Gastrocnemius medialis (tissue), 4 donors: ENCODE results near the gene MYLK. TPM values are rescaled to one million over a fixed set of nuclear protein-coding genes. Genes with fewer than 3 reads are reported as not detected.

ENCODE experiments used
- ATAC-seq, 2 donors: fragments of 150-250 bp; one replicate each; pipeline ENCODE4 v1.9.1; 2016
- DNase-seq, 2 donors: peaks; one replicate each; pipeline ENCODE4 v3.0.0-alpha.2; 2019
- H3K27ac ChIP-seq, 4 donors: fragments of 200-600 bp; sonication (generic); 1 replicate in 1 of 4; 2 replicates in 3 of 4; pipeline ENCODE4 v1.5.1; 2016 to 2018; ENCODE audit warnings: mild to moderate bottlenecking in 2 of 4, moderate library complexity in 1 of 4
- H3K27me3 ChIP-seq, 3 donors: fragments of 200-600 bp; sonication (generic) in 2 of 3; 1 replicate in 1 of 3; 2 replicates in 2 of 3; pipeline versions ENCODE4 v1.5.1 to v1.6.0; 2016 to 2019; ENCODE audit warnings: mild to moderate bottlenecking in 1 of 3, moderate library complexity in 1 of 3
- H3K36me3 ChIP-seq, 2 donors: fragments of 200-600 bp; sonication (generic) in 1 of 2; one replicate each; pipeline ENCODE4 v1.5.1; 2017 to 2018
- H3K4me1 ChIP-seq, 2 donors: fragments of 200-600 bp; sonication (generic) in 1 of 2; one replicate each; pipeline ENCODE4 v1.5.1; 2016 to 2017; ENCODE audit warnings: mild to moderate bottlenecking in 2 of 2
- H3K4me3 ChIP-seq, 4 donors: fragments of 200-600 bp; sonication (generic) in 3 of 4; 1 replicate in 1 of 4; 2 replicates in 3 of 4; pipeline ENCODE4 v1.5.1; 2016 to 2019; ENCODE audit warnings: mild to moderate bottlenecking in 2 of 4
- H3K9me3 ChIP-seq, 3 donors: fragments of 200-600 bp; sonication (generic) in 2 of 3; 1 replicate in 1 of 3; 2 replicates in 2 of 3; pipeline ENCODE4 v1.5.1; 2016 to 2019
- CTCF ChIP-seq, 5 experiments: fragments of 450-650 bp in 3 of 5; fragments of 200-600 bp in 2 of 5; sonication (generic) in 2 of 5; IDR thresholded peaks in 4 of 5; conservative IDR thresholded peaks in 1 of 5; 1 replicate in 4 of 5; 2 replicates in 1 of 5; pipeline ENCODE4 v1.5.1; 2016 to 2019; ENCODE audit warnings: antibody characterized with exemption in 5 of 5, mild to moderate bottlenecking in 3 of 5, moderate library complexity in 3 of 5
- POLR2A ChIP-seq, 2 donors: fragments of 450-650 bp; IDR thresholded peaks; one replicate each; pipeline ENCODE4 v1.6.1; 2017; ENCODE audit warnings: antibody characterized with exemption in 2 of 2, mild to moderate bottlenecking in 2 of 2, moderate library complexity in 2 of 2
- in situ Hi-C, 4 donors: fragments of 200-750 bp; cut with MboI; loops; one replicate each; pipeline versions ENCODE4 v1.15.0 to v1.8.0; 2017; ENCODE audit warnings: low sequenced_read_pairs in 4 of 4
- intact Hi-C: fragments of 100-400 bp; cut with DNase I; formaldehyde crosslinking; loops from one replicate; pipeline ENCODE4 v1.15.1; 2023; ENCODE audit warnings: low total_unique reads
- total RNA-seq, 4 donors: library from RNA; depleted of rRNA; stranded (reverse); fragments of >200 nt; gene quantifications; one replicate each; pipeline versions ENCODE4 v1.1.0 to v1.2.3, GENCODE V29; 2016

Gene MYLK
- total RNA-seq, 4 donors from 2014 or later, result 5.6 to 19.6 (median 8.8) TPM

GRCh38 chr3:123778991-123779622, 105.0 kb downstream of the MYLK start:
- DNase-seq, result no peak
- peaks cover 0 to 3% of the 10 kb centered on the region in 2 donors for H3K4me1 ChIP-seq
- H3K36me3 ChIP-seq, result no peaks in the 10 kb centered on the region
- intact Hi-C loops (no loop called here), in situ Hi-C loops (no loop called here)
- H3K9me3 ChIP-seq, result no peaks in the 10 kb centered on the region
- no peak overlapping the region for H3K27ac ChIP-seq
- no peak overlapping the region for H3K4me3 ChIP-seq
- TF ChIP-seq POLR2A (IDR thresholded peaks at IDR 0.05) (no peak), CTCF (IDR thresholded peaks at IDR 0.05 in 4 of 5, conservative IDR thresholded peaks at IDR 0.05 in 1 of 5) (no peak)
- ATAC-seq, result no peak
- H3K27me3 ChIP-seq, result no peaks in the 10 kb centered on the region

GRCh38 chr3:123778525-123778924, 105.6 kb downstream of the MYLK start:
- H3K4me3 ChIP-seq, result no peak overlapping the region
- in situ Hi-C loops, result no loop called here
- no peaks in the 10 kb centered on the region for H3K36me3 ChIP-seq
- no peaks in the 10 kb centered on the region for H3K27me3 ChIP-seq
- intact Hi-C loops, result no loop called here
- H3K27ac ChIP-seq, result no peak overlapping the region
- DNase-seq, result no peak
- H3K9me3 ChIP-seq, result no peaks in the 10 kb centered on the region
- ATAC-seq, result no peak
- H3K4me1 ChIP-seq, result peaks cover 0 to 3% of the 10 kb centered on the region in 2 donors
- TF ChIP-seq POLR2A (IDR thresholded peaks at IDR 0.05) (no peak), CTCF (IDR thresholded peaks at IDR 0.05 in 4 of 5, conservative IDR thresholded peaks at IDR 0.05 in 1 of 5) (no peak)

- H3K4me3 ChIP-seq, result no peak overlapping the region
- in situ Hi-C loops, result no loop called here
- intact Hi-C loops, result no loop called here
- no peak for DNase-seq
- no peak overlapping the region for H3K27ac ChIP-seq
- no peaks in the 10 kb centered on the region for H3K27me3 ChIP-seq
- H3K9me3 ChIP-seq, result no peaks in the 10 kb centered on the region
- H3K4me1 ChIP-seq, result peaks cover 0 to 3% of the 10 kb centered on the region in 2 donors
- TF ChIP-seq CTCF (IDR thresholded peaks at IDR 0.05 in 4 of 5, conservative IDR thresholded peaks at IDR 0.05 in 1 of 5) (no peak), POLR2A (IDR thresholded peaks at IDR 0.05) (no peak)
- no peak for ATAC-seq
- H3K36me3 ChIP-seq, result no peaks in the 10 kb centered on the region
These were observed 107.9 kb downstream of the MYLK start for GRCh38 chr3:123776071-123776782.

- Histone ChIP-seq H3K4me1 (peaks cover 0 to 3% of the 10 kb centered on the region in 2 donors), H3K27me3 (no peaks in the 10 kb centered on the region), H3K27ac (no peak overlapping the region), H3K4me3 (no peak overlapping the region), H3K9me3 (no peaks in the 10 kb centered on the region), H3K36me3 (no peaks in the 10 kb centered on the region)
- ATAC-seq, result no peak
- no peak for TF ChIP-seq POLR2A (IDR thresholded peaks at IDR 0.05)
- TF ChIP-seq CTCF (IDR thresholded peaks at IDR 0.05 in 4 of 5, conservative IDR thresholded peaks at IDR 0.05 in 1 of 5), result no peak
- DNase-seq, result no peak
- in situ Hi-C loops, result no loop called here
- intact Hi-C loops, result no loop called here
These were observed 109.7 kb downstream of the MYLK start for GRCh38 chr3:123774474-123774873.
